AG04449 (cell line): ENCODE data around the gene LYST.

Experiments used
- CTCF ChIA-PET: fragments of 350-600 bp; formaldehyde crosslinking; extraction: SDS; loops from one replicate; lab custom pipeline; 2021; ENCODE audit warnings: antibody characterized with exemption; lab: Yijun Ruan, JAX
- POLR2A ChIA-PET: fragments of 400-600, 350-600 bp; formaldehyde crosslinking; extraction: SDS; loops from one replicate; lab custom pipeline; 2020; ENCODE audit warnings: antibody characterized with exemption, inconsistent platforms; lab: Yijun Ruan, JAX
- DNase-seq: peaks from one replicate; pipeline ENCODE4 v3.0.0-alpha.2; 2010; ENCODE audit warnings: low read depth, low spot score
- H3K4me3 ChIP-seq: 2 replicates; pipeline ENCODE4 v1.5.1; 2011; ENCODE audit warnings: low read depth, mild to moderate bottlenecking, control low read depth, low read length
- TF ChIP-seq, protein P1 (sequence below): IDR thresholded peaks from one replicate; pipeline ENCODE4 v1.5.1; 2011; ENCODE audit warnings: mild to moderate bottlenecking, moderate library complexity, low read length, control low read depth, inconsistent platforms; ENCODE audit not compliant: insufficient read depth; ENCODE audit errors: missing control alignments

LYST gene

DNA sequence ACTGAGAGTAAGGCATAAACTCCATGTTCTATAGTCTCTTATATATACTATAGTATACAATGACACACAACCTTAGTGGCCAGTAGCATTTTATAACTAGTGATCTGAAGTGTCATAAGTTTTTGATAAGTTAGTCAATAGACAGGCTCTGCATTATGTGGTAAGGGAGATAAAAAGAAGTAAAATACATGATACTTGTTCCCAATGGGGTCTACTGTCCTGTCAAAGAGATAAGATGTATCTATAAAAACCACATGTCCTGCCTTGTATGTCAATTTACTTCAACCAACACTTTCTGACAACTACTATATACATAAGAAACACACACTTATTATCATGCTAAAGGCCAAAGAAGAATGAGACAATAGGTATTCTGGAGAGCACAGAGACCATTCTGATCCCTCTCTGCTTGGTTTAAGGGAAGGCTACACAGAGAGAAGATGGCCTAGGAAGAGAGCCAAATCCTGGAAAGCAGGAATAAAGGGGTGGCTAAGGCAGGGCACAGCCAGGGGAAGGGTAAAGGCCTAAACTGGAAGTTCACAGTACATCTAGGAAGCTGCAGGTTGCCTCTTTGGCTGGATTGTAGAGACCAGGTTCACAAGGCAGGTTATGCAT, 91.4 kb downstream of the LYST start:
- ChIA-PET CTCF (interaction anchor here (1.3 kb wide), 1 partner anchor 262 kb away, joined by 4 read pairs; no protein-coding TSS in a partner anchor), POLR2A (no interaction called here)
- no peak for DNase-seq
- H3K4me3 ChIP-seq = no peak overlapping the region
- TF ChIP-seq, protein P1, sequence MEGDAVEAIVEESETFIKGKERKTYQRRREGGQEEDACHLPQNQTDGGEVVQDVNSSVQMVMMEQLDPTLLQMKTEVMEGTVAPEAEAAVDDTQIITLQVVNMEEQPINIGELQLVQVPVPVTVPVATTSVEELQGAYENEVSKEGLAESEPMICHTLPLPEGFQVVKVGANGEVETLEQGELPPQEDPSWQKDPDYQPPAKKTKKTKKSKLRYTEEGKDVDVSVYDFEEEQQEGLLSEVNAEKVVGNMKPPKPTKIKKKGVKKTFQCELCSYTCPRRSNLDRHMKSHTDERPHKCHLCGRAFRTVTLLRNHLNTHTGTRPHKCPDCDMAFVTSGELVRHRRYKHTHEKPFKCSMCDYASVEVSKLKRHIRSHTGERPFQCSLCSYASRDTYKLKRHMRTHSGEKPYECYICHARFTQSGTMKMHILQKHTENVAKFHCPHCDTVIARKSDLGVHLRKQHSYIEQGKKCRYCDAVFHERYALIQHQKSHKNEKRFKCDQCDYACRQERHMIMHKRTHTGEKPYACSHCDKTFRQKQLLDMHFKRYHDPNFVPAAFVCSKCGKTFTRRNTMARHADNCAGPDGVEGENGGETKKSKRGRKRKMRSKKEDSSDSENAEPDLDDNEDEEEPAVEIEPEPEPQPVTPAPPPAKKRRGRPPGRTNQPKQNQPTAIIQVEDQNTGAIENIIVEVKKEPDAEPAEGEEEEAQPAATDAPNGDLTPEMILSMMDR = no peak

DNA sequence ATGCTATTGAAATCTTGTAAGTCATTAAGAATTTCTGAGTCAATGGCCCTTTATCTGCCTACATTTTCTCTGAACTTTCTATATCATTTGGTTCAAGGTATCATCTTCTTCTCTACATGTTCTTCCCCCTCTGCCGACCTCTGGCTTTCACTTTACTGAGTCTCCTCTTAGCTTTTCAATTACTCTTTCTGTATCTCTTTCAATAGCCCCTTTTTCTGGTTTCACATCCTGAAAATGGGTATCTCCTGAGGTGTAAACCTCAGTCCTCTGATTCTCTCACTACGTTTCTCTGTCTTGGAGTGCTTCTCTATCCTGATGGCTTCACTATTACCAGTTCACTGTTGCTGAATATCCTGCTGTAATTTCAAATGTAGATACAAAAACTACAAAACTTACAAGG, 98.9 kb downstream of the LYST start:
- DNase-seq = no peak
- no peak overlapping the region for H3K4me3 ChIP-seq
- CTCF ChIA-PET = interaction anchor here (1.3 kb wide), 1 partner anchor 204 kb away, joined by 4 read pairs; no protein-coding TSS in a partner anchor
- POLR2A ChIA-PET = no interaction called here
- TF ChIP-seq, protein P1 = no peak

DNA sequence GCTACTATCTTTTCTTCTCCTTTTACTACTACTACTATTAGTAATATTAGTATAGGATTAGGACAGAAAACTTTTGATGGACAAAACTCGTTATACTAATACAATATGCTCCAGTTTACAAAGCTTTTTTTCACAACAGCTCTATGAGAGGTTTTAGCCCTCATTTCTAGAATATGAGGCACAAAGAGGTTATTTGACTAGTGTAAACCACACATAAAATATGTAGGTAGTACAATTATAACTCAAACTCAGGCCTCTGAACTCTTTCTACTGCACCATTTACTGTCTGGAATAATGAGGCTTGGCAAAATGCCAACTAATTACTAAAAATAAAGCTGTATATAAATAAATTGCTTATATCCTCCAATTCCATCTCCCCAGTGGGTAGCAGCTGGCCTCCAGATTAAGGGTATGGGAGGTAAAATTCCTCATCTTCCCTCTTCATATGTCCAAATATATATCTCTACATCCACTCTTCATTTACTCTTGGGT, 99.9 kb downstream of the LYST start:
- ChIA-PET CTCF (interaction anchor here (1.3 kb wide), 1 partner anchor 205 kb away, joined by 4 read pairs; no protein-coding TSS in a partner anchor), POLR2A (no interaction called here)
- TF ChIP-seq, protein P1 = no peak
- no peak for DNase-seq
- no peak overlapping the region for H3K4me3 ChIP-seq

DNA sequence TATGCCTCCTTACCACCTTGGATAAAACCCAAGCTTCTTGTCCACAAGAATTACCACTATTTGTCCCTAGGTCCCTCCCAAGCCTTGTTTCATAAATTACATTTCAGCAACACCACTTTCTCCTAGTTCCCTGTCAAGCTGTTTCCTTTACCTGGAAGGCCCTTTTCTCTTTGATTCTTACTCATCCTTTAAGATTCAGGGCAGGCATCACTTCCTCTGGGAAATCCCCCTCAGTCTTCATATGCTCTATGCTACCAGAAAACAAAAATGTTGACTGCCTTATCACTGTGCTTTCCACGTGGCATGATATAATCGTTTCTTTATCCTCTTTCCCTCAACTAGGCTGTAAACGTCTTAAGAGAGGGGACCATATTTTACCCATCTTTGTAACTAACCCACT, 102.7 kb downstream of the LYST start:
- DNase-seq = no peak
- ChIA-PET POLR2A (no interaction called here), CTCF (interaction anchor here (0.7 to 1.1 kb wide), 2 partner anchors 208 to 347 kb away, joined by 3 to 5 read pairs; no protein-coding TSS in a partner anchor)
- TF ChIP-seq, protein P1 = no peak
- no peak overlapping the region for H3K4me3 ChIP-seq

DNA sequence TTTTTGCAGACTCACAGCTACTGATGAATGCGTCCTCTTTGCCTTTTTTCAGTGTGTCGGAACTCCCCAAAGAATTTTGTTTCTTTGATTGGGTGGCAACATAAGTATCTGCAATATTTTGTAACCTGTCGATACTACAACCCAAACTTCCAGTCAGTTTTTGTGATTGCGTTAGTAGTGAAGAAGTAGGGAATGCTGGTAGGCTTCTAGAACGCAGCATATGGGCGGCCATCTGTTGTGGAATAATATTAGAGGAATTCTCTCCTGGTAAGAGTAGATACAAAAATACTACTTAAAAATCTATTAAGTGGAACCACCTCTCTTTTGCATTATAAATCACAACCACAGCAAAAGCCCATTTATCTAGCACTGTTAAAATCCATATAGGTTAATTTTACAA, 107.4 kb downstream of the LYST start:
- H3K4me3 ChIP-seq = no peak overlapping the region
- no peak for DNase-seq
- TF ChIP-seq, protein P1 = no peak
- ChIA-PET POLR2A (no interaction called here), CTCF (no interaction called here)

DNA sequence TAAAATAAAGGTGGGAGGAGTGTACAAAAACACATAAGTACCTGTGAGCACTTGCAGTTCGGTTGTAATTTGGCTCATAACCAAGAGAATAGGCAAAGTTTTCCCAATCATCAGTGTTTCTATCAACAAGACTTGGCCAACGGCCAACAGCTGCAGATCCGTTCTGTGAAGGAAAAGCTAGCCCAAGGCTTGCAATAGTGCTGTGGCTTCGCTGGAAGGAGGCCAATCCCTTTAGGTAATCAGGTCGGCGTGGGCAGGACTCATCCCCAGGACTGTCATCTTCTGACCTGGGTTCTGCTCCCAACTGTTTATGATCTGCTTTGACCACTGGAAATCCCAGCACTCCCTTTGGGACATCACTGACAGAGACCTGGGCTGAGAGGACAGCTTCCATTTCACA, 107.8 kb downstream of the LYST start:
- TF ChIP-seq, protein P1 = no peak
- no peak overlapping the region for H3K4me3 ChIP-seq
- CTCF ChIA-PET = no interaction called here
- no peak for DNase-seq
- POLR2A ChIA-PET = no interaction called here
